Measurements from ENCODE around the gene MTLN.

MTLN gene

DNA sequence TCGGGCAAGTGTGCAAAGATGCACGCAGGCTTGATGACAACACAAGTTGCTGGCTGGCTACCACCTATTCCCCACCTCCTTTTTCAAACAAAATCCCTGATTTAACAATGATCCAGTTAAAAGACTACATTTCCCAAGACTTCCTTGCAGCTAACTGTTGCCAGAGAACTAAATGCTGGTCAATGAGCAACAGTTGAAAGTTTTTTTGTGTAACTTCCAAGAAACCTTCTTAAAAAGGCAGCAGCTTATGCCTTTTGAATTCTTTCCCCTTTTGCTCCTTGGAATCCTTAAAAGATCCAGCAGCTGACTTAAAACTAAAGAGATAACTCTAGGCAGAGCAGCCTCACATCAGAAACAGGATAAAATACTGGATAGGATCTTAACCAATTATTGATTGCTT lies 46.1 kb downstream of the MTLN start:
- H3K36me3 Mint-ChIP-seq (ENCODE audit: low read depth), result no peaks in the 10 kb centered on the region
- H3K9me3 Mint-ChIP-seq, result no peaks in the 10 kb centered on the region
- no peak for DNase-seq
- H3K4me1 Mint-ChIP-seq (ENCODE audit: low read depth), result peaks cover 4% of the 10 kb centered on the region
- H3K27me3 Mint-ChIP-seq, result peaks cover 13% of the 10 kb centered on the region
- H3K27ac Mint-ChIP-seq, result no peak overlapping the region
- H3K4me3 Mint-ChIP-seq, result no peak overlapping the region

Data from activated T-cell treated with anti-CD3 and anti-CD28 coated beads, Interleukin-2, amount 50 U/mL, for 24 hours (primary cell).